ENCODE results near the gene FAM83B.
"Not testable (repeated sequence)": the region's sequence is repeated elsewhere in the genome, so short reads cannot be mapped to it uniquely, and the experiment has no call there.

FAM83B gene

DNA sequence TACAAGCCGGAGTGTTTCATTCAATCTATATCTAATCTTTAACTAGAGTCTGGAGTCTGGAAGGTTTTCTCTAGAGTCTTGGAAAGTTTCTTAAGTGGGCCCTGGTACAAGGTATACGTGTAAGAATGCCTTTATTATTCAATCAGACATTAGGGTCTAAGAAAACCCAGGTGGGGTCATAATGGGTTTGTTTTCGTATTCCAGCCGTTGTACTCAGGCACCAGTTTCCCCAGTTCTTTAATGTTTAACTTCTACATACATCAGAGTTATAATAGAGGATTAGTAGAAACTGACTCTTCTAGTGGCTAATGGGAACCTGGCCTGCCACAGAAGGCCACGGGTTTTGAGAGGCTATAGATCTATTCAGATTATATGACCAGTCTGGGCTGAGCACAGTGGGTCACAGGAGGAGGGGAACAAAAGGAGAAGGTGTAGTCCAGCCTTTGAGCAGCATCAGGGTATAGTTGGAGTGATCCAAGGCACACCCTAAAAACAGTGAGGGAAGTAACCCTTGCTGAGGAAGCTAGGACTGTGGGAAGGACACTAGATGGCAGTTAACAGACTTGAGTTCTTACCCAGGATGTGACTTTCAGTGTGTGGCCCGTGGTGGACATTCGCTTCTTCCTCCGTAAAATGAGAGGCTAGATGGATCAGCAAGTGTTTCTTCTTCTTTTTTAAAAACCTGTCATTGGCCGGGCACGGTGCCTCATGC is 15.5 kb downstream of the FAM83B start:
- DNase-seq (ENCODE audit: low read depth, low spot score) = no peak

DNA sequence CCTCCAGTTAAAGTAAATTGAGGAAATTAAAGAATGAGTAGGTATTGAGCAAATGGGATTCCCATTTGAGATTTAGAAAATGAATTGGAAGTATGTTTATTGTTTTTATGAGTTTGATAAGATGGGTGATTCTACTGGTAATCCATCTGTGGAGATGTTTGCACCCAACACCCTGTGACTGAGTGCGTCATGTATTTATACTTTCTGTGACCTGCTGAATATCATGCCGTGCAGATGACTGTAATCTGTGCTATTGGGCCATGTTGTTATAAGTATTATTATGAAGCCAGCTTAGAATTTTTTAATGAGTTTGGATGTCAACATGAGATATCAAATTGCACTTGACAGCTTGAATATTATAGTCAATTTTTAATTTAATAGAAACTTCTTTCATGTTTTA is 17.7 kb downstream of the FAM83B start:
- DNase-seq (ENCODE audit: low read depth, low spot score) = no peak

DNA sequence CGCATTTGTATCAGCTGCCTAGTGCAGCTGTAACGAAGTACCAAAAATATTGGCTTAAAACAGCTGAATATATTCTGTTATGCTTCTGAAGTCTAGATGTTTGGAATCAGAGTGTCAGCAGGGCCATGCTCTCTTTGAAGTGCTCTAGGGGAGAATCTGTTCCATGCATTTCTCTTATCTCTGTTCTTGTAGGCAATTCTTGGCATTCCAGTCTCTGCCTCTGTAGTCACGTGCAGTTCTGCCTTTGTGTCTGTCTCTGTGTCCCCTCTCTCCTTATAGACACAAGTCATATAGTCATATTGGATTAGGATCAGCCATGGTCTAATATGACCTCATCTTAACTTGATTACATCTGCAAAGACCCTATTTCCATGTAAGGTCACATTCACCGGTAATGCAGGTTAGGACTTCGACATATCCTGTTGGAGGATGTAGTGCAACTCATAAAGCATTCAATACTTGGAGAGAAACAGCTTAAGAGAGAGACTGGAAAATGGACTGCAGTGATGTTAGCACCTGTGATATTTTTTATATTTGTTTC is 18.6 kb downstream of the FAM83B start:
- DNase-seq (ENCODE audit: low read depth, low spot score) = no peak

DNA sequence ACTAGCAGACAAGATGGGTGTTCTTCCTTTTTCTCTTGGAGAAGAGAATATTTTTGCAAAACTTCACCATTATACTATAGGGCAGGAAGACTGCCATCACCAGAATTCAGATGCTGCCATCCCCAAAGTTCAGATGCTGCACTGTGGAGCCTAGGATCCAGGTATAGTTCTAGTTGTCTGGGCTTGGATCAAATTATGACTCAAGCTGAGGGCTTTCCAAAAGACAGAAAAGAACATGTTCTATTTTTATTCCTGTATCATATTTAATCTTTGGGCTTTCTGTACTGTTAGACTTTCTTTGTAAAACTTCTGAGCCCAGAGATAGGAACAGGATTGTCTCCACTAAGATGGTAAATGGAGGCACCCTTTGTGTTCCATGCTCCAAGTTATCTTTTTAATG is 22.0 kb downstream of the FAM83B start:
- DNase-seq (ENCODE audit: low read depth, low spot score) = no peak

DNA sequence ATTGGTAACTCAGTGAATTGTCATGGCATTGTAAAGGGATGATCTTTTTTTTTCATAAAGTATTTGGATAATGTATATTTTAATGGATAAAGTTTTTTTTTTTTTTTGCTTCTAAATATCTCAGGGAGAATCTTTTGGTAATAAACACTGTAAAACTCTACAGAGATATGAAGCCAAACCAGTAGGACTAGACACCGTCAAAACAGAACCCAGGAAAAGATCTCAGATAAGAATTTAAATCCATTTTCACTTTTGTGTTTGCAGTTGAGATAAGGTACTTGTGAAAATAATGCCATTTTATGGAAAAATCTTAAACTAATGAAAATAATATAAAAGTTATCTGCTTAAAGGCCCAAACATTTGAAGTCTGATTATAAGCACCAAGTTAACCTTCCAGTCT is 27.0 kb downstream of the FAM83B start:
- no peak for DNase-seq (ENCODE audit: low read depth, low spot score)

DNA sequence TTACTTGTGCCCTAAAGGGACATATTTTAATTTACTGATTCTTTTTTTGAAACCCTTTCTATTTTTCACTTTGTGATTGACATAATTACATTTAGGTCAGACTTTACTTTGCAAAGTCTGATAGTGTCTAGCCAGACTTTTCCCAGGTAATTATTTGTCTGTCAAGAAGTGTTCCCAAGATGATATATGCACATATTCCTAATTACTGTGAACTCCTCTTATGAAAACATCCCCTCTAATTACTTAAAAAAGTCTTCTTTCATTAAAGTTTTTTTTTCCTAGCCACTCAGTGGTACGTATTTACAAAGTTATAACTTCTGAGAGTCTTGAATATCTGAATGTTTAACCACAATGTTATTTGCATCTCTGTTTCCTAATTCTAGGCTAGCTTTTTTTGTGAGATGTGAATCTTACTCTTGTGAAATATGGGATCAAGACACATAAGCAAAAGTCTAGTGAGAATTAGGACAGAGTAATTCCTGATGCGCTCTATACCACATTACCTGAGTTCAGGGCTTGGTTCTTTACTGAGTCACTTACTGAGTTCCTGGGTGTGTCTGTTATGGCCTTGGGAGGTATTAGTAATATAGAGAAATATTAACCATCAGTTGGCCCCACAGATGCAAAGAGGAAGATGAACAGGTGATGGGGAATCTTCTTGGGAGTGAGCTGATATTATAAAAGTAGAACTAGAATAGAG is 27.9 kb downstream of the FAM83B start:
- no peak for DNase-seq (ENCODE audit: low read depth, low spot score)

DNA sequence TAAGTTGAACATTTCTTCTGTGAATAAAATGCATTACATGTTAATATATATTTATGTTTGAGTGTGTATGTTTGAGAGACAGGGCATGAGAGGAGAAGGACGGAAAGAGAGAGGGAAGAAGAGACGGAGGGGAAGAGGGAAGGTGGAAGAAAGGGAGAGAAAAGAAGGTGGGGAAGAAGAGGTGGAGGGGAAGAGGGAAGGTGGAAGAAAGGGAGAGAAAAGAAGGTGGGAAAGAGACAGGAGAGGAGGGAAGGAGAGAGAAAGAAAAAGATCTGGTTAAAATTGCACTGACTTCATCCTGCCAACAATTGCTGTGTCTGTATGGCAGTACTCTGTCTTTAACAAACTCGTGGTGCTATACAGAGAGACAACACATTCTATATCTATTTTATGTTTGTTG is 29.0 kb downstream of the FAM83B start:
- DNase-seq (ENCODE audit: low read depth, low spot score) = no peak

DNA sequence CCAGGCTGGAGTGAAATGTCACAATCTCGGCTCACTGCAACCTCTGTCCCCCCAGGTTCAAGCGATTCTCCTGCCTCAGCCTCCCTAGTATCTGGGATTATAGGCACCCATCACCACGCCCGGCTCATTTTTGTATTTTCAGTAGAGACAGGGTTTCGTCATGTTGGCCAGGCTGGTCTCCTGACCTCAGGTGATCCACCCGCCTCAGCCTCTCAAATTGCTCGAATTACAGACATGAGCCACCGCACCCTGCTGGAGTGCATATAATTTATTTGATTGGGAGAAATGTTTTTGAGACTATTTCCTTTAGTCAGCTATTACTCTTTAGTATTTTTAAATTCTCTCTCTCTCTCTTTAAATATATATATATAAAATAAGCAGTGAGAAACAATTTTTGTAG is 29.8 kb downstream of the FAM83B start:
- DNase-seq (ENCODE audit: low read depth, low spot score) = no peak

DNA sequence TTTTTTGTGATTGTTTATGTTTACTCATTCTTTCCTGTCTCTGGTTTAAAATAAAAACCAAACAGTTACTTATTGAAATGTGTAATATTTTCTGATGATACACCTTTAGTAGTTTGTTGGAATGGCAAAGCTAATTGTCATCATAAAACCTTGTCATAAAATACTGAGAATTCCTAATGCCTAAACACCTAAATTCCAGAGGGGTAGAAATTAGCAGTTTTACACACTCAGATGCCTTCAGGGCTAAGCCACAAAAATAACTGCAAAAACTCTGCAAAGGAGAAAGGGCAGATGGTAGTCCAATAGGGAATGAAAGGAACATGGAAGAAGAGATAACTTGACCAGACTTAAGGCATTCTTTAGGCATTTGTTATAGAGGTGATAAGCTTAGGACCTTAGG is 30.3 kb downstream of the FAM83B start:
- DNase-seq (ENCODE audit: low read depth, low spot score) = no peak

DNA sequence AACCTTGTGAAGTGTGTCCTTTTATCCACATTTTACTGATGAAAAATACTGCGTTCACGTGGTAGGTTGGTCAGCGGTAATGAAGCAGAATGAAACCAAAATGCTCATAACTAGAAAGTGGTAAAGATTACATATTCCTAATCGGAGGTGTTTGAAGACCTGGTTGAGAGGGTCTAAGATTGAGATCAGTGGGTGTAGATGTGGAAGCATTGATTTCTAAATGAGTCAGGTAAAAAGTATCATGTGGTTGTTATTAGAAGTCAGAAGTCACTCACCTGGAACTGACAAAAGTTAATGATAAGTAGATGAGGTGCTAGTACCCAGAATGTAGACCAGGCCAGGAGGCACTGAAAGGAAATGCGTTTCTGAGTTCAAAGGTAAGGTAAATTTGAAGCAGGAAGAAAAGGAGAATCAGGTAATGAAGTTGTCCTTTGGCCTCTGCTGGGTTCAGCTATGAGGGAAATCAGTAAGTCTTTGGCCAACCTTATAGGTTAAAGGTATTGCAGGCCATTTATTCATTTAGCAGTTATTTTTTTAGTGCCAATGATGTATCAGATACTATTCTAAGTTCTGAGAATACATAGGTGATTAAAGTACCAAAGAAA is 31.2 kb downstream of the FAM83B start:
- DNase-seq (ENCODE audit: low read depth, low spot score) = no peak

DNA sequence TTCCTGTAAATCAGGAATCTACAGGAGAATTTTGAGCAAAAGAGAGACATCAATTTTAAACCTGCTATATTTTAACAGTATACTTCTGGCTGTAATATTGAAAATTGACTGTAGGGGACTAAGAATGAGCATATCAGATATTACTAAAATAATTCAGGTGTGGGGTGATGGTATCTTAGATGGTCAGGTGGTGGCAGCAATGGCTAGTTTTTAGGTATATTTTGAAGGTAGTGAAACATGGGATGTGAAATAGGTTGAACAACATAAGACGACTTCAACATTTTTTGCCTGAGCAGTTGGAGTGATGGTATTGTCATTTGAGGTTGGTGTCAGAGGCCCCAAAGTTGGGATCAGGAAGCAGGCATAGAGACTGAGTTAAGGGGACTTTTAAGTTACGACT is 32.1 kb downstream of the FAM83B start:
- no peak for DNase-seq (ENCODE audit: low read depth, low spot score)

DNA sequence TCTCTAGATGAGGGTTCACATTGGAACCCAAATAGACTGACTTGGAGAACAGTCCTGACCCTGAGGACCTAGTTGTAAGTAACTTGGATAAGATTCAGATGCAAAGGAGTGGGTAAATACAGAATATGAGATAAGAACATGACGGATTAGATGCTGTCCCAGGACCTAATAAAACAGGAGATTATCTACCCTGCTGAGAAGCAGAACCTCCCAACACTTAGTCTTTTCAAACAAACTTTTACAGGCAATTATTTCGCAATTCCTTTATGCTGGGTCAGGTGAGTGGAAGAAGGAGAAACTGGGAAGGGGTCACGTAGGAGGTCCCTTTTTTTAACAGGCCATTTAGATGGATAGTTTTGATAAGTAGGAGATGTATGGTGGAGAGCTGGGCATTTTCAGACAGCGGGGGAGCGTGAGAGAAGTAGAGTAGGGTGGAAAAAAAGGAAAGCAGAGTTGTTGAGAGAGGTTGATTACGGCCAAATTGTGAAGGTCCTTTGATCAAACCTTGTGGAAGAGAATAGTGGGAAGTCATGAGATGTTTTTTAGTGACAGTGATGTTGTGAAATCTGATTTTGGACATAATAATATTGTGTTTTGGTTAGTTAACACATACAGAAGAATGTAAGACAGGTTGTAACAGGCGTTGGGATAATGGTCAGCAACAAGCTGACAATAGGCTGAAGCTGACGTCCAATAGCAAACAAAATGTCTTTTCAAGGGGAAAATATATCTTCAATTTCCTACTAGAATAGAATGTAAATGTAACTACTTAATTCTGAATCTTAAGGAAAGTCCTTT is 32.8 kb downstream of the FAM83B start:
- DNase-seq (ENCODE audit: low read depth, low spot score) = no peak

DNA sequence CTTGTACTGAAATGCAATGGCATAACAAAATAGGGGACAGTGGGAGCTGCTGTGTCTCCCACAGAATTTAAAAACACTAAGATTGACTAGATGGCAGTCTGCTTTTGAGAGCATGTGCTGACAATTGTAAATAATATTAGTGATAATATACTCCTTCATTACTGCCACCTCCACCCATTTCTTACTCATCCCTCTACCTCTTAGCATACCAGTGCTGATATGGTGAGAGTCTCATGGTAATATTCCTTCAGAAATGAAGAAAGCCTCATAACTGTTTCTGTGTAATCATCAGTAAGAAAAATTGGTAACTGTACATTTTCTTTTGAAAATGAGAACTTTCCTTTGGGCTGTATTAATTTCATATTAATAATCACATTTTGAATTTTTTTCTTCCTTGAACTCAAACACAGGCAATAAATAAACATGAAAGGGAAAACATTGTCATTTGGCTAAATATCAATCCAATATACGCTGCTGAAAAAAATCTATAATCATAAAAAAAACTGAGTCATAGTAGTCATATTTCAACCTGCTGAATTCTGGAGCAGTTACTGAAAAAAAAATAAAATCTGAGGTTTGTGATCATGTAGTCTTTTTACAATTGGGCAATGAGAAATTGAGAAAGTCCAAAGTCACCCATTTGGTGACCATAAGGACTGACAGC is 34.6 kb downstream of the FAM83B start:
- no peak for DNase-seq (ENCODE audit: low read depth, low spot score)

DNA sequence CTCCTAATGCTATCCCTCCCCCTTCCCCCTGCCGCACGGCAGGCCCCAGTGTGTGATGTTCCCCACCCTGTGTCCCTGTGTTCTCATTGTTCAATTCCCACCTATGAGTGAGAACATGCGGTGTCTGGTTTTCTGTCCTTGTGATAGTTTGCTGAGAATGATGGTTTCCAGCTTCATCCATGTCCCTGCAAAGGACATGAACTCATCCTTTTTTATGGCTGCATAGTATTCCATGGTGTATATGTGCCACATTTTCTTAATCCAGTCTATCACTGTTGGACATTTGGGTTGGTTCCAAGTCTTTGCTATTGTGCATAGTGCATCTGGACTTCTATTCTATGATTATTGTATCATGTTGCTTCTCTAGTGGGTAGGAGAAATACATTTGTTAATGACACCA is 35.3 kb downstream of the FAM83B start:
- not testable (repeated sequence) for DNase-seq (ENCODE audit: low read depth, low spot score)

DNA sequence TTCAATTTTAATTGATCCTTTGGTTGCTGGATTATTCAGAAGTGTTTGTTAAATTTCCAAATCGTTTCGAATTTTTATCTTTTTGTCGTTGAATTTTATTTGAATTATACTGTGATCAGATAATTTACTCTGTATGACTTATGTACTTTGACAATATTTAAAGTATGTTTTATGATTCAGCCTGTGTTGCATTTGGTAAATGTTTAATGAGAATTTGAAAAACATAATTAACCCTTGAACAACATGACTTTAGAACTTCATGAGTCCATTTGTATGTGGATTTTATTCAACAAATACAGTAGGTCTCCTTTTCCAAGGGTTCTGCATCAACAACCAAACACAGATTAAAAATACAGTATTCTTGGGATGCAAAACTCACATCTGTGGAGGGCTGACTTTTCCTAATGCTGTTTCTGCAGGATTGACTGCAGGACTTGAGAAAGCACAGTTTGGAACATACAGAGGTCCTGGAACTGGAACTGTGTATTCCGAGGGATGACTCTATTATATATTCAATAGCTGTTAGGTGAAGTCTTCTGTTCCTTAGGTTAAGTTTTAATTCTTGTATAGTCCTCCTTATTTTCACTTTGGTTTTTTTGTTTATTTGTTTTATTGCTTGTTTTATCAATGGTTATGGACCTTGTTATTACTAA is 40.5 kb downstream of the FAM83B start:
- DNase-seq (ENCODE audit: low read depth, low spot score) = no peak

DNA sequence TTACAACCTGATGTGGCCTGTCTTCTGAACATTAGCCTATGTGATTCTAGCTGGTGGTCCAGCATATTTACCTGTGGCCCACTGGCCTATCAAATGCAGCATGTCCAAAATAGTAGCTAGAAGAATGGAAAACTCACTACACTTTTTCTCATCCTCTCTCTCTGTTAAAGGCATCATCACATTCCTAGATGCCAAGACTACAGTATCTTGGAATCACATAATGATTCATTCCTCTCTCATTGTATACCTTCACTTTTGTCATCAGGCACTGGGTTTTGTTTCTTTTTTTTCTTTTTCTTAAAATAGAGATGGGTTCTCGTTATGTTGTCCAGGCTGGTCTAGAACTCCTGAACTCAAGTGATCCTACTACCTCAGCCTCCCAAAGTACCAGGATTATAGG is 45.0 kb downstream of the FAM83B start:
- no peak for DNase-seq (ENCODE audit: low read depth, low spot score)

DNA sequence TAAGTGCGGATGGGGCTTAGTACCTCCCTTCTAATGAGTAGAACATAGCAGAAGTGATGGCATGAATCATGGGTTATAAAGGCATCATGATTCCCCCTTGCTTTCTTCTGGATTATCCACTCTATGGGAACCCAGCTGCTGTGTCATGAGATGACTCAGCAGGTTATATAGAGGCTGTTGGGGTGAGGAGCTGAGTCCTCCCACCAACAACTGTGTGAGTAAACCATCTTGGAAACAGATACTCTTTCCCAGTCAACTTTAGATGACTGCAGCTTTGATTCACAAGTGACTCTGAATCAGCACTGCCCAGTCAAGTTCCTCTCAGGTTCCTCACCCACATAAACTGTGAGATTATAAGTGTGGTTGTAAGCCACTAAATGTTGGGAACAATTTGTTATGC is 46.3 kb downstream of the FAM83B start:
- no peak for DNase-seq (ENCODE audit: low read depth, low spot score)

DNA sequence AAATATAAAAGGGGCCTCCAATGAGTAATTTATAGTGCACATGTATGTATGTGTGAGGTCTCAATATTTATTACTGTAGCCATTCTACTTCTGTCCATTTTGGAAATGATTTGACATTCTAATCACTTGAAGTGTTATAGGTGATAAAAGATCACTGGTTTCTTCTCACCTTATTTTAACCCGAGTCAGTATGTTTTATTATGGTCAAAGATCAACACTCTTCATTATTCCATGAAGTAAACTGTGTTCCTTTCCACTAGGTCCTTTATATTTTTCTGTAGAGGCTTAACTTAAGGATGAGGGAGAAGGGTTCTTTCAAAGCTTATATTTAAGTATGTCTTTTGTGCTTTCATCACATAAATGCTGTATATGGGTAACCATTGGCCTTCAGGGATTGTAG is 47.2 kb downstream of the FAM83B start:
- no peak for DNase-seq (ENCODE audit: low read depth, low spot score)

DNA sequence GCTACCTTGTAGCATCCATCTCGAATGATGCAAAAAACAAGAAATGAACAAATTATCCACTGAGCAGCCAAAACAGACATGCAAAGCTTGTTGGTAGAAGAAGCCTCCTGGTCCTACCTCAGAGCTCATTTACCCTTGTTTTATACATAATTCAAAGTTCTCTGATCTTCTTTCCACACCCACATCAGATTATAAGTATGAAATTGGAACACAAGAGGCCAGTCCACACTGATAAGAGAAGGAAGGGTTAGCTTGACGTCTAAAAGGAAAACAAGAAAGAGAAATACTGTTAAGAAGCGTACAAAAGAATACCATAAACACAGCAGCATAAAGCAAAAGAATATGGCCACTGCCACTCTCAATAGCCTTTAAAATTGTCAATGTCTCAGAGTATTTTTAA is 49.7 kb downstream of the FAM83B start:
- no peak for DNase-seq (ENCODE audit: low read depth, low spot score)

DNA sequence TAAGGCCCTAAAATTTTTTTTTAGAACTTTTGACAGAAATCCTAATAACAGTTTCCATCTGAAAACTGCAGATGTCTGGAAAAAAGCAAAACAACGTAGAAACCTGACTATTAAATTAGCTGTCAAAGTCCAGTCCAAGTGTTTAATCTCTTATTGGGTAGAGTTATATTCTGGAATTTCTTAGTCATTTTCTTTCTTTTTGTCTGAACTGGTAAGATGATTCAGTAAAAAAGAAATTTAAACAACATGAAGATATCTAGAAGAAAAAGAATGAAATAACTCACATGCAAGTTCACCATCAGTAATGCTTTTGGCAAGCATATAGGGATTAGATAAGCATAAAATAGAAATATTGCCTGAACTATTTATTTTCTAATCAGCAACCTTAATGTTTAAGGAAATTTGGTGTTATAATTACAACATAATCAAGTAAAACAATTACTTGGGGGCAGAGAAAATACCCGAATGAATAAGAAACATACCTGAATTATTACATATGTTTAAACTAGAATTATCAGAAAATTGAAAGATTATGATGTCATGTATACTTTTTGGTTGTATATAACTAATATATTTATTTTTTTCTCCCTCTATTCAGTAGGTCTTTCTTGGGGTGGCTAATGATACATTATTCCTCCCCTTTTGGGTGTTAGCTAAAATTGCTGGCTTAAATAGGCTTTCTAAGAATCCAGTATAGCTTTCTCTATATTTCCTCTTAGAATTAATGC is 51.1 kb downstream of the FAM83B start:
- no peak for DNase-seq (ENCODE audit: low read depth, low spot score)
